ENCODE measurements around the gene VWF.

DNA sequence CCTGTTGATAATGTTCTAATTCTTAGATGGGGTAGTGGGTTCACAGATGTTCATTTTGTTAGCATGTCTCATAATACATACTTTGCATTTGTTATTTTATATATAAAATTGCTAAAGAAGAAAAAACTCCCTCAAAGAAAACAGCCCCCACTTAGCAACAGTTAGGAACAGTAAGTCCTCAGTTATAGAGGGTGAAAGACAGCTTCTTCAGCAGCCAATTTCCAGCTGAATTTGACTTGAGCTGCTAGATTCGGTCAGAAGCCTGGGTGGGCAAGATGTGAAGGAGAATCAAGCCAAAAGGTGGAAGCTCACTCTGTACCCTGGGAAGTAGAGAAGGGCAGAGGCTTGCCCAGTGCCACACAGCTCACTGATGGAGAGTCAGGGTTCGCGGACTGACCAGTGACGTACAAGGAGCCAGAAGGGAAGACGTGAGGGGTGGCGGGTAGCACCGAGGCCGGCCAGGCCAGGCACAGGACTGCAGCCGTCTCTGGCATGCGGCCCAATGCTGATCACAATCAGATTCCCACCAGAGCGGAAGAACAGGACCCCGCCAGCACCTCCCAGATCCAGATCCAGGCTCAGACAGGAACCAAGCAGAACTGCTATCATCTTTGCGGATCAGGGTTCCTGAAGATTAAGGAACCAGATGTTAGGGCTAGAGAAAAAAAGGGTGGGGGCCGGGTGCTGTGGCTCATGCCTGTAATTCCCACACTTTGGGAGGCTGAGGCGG is 30.4 kb upstream of the VWF start:
- TF ChIP-seq, protein P1, sequence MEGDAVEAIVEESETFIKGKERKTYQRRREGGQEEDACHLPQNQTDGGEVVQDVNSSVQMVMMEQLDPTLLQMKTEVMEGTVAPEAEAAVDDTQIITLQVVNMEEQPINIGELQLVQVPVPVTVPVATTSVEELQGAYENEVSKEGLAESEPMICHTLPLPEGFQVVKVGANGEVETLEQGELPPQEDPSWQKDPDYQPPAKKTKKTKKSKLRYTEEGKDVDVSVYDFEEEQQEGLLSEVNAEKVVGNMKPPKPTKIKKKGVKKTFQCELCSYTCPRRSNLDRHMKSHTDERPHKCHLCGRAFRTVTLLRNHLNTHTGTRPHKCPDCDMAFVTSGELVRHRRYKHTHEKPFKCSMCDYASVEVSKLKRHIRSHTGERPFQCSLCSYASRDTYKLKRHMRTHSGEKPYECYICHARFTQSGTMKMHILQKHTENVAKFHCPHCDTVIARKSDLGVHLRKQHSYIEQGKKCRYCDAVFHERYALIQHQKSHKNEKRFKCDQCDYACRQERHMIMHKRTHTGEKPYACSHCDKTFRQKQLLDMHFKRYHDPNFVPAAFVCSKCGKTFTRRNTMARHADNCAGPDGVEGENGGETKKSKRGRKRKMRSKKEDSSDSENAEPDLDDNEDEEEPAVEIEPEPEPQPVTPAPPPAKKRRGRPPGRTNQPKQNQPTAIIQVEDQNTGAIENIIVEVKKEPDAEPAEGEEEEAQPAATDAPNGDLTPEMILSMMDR (IDR thresholded peaks at IDR 0.05), result no peak
- no peak for TF ChIP-seq POLR2A (IDR thresholded peaks at IDR 0.05)

All from right lobe of liver (tissue), 4 donors.